ENCODE data around the gene GARIN3.

Gene GARIN3

DNA sequence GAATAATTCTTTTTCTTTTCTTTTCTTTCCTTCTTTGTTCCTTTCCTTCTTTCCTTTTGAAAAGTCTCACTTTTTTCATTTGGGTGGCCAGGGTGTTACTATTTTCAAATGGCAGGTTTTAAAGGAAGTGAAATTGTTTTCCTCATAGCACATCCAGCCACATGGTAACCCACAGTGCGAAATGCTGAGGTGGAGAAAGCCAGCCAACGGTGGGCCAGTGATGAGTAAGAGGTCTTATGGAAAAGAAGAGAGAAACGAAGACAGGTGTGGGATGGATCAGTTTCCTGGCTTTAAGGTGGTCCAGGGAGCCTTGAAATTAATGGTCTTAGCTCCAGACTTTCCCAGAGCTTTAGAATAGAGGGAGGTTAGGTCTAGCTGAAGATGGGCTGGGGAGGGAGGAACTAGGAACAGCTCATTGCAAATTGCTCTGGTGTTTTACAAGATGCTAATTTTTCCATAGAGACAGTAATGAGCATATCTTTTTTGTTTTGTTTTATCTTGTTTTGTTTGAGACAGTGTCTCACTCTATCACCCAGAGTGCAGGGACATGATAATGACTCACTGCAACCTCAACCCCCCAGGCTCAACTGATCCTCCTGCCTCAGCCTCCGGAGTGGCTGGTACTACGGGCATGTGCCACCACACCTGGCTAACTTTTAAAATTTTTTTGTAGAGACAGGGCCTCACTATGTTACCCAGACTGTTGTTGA, 32.4 kb upstream of the GARIN3 start:
- TF ChIP-seq, protein P1, sequence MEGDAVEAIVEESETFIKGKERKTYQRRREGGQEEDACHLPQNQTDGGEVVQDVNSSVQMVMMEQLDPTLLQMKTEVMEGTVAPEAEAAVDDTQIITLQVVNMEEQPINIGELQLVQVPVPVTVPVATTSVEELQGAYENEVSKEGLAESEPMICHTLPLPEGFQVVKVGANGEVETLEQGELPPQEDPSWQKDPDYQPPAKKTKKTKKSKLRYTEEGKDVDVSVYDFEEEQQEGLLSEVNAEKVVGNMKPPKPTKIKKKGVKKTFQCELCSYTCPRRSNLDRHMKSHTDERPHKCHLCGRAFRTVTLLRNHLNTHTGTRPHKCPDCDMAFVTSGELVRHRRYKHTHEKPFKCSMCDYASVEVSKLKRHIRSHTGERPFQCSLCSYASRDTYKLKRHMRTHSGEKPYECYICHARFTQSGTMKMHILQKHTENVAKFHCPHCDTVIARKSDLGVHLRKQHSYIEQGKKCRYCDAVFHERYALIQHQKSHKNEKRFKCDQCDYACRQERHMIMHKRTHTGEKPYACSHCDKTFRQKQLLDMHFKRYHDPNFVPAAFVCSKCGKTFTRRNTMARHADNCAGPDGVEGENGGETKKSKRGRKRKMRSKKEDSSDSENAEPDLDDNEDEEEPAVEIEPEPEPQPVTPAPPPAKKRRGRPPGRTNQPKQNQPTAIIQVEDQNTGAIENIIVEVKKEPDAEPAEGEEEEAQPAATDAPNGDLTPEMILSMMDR (IDR thresholded peaks at IDR 0.05; ENCODE audit: low read depth, low read length, missing control alignments), result no peak
- H3K27ac ChIP-seq, result no peak overlapping the region
- no peak overlapping the region for H3K4me3 ChIP-seq (ENCODE audit: low read depth, low read length)
- in situ Hi-C loops (cut with HindIII; ENCODE audit: low pct_ligation_motif_present, low sequenced_read_pairs), result no loop called here
- DNase-seq, result no peak
- H3K27me3 ChIP-seq (replicated peaks), result no peaks in the 10 kb centered on the region
- no peaks in the 10 kb centered on the region for H3K36me3 ChIP-seq (replicated peaks)

DNA sequence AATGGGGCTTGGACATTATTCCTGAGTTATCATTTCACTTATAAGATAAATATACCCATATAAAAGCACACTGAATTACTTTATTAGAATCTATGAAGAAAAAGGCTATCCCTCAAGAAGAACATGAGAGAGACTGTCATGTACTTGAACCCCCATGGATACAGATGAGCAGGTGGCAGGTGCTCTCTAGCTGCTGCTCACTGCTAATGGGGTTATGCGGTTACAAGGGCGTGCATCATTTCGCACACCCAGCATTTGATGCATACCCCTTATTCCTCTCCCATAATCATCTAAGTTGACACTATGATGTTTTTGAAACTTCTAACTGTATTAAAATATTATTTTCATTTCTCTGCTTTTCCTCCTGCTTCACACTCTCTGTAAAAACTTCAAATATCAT, 31.0 kb upstream of the GARIN3 start:
- no peak for DNase-seq
- in situ Hi-C loops (cut with HindIII; ENCODE audit: low pct_ligation_motif_present, low sequenced_read_pairs), result no loop called here
- no peak overlapping the region for H3K4me3 ChIP-seq (ENCODE audit: low read depth, low read length)
- no peaks in the 10 kb centered on the region for H3K27me3 ChIP-seq (replicated peaks)
- TF ChIP-seq, protein P1 (IDR thresholded peaks at IDR 0.05; ENCODE audit: low read depth, low read length, missing control alignments), result no peak
- no peak overlapping the region for H3K27ac ChIP-seq
- no peaks in the 10 kb centered on the region for H3K36me3 ChIP-seq (replicated peaks)

DNA sequence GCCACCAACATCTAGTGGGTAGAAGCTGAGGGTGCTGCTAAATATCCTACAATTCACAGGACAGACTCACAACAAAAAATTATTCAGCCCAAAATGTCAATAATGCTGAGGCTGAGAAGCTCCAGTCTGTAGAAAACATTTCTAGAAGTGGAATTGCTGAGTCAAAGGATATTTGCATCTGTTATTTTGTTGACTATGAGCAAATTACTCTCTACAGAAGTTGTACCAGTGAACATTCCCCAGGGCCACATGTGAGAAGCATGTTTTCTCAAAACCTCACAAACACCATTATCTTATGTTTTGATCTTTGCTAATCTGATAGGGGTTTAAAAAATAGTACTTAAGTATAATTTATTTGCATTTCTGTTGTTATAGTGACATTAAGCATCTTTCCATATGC, 30.0 kb upstream of the GARIN3 start:
- Histone ChIP-seq H3K27ac (no peak overlapping the region), H3K4me3 (ENCODE audit: low read depth, low read length) (no peak overlapping the region), H3K36me3 (replicated peaks) (no peaks in the 10 kb centered on the region), H3K27me3 (replicated peaks) (no peaks in the 10 kb centered on the region)
- no peak for DNase-seq
- in situ Hi-C loops (cut with HindIII; ENCODE audit: low pct_ligation_motif_present, low sequenced_read_pairs), result no loop called here
- TF ChIP-seq, protein P1 (IDR thresholded peaks at IDR 0.05; ENCODE audit: low read depth, low read length, missing control alignments), result no peak

DNA sequence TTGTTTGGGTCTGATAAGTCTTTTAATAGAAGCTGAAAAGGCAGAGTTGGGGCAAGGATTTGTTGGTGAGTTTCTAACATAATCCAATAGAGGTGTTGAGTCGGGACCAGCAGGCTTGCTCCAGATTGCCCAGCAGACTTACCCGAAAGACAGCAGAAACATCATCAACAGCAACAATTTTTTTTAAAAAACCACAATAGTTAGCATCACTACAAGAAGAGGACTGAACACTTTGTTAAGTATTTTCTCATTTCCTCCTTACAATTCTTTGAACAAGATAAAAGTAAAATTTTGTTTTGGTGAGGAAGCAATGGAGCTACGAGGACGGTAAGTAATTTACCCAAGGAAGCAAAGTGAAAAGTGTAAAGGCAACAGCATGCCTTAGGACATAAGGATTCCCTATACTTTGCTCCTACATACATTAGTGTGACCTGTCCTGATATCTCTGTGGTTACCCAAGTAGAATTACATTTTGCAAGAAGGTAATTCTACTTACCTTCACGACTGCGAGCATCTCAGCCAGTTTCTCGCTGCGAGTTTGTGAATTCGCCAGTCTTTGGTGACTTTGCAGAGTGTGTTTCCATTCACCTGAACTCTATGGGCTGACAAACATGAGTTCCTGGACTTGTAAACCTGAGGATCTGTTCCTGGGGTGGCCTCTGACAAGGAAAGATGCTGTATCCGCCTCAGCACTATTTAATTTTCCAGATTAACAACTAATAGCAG, 27.8 kb upstream of the GARIN3 start:
- Histone ChIP-seq H3K4me3 (ENCODE audit: low read depth, low read length) (no peak overlapping the region), H3K36me3 (replicated peaks) (no peaks in the 10 kb centered on the region), H3K27ac (no peak overlapping the region), H3K27me3 (replicated peaks) (no peaks in the 10 kb centered on the region)
- in situ Hi-C loops (cut with HindIII; ENCODE audit: low pct_ligation_motif_present, low sequenced_read_pairs), result no loop called here
- TF ChIP-seq, protein P1 (IDR thresholded peaks at IDR 0.05; ENCODE audit: low read depth, low read length, missing control alignments), result no peak
- no peak for DNase-seq

DNA sequence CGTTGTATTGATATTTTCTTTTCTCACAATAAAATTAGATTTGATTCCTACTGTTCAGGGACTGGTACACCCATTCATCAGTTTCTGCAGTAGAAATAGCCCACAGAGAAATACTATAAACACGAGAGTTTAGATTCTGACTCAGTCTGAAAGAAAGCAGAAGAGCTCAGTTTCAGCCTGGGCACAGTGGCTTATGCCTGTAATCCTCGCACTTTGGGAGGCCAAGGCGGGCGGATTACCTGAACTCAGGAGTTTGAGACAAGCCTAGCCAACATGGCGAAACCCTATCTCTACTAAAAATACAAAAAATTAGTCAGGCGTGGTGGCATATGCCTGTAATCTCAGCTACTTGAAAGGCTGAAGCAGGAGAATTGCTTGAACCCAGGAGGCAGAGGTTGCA, 23.2 kb upstream of the GARIN3 start:
- TF ChIP-seq, protein P1 (IDR thresholded peaks at IDR 0.05; ENCODE audit: low read depth, low read length, missing control alignments), result no peak
- no peak overlapping the region for H3K27ac ChIP-seq
- H3K27me3 ChIP-seq (replicated peaks), result no peaks in the 10 kb centered on the region
- H3K36me3 ChIP-seq (replicated peaks), result no peaks in the 10 kb centered on the region
- no peak overlapping the region for H3K4me3 ChIP-seq (ENCODE audit: low read depth, low read length)
- no peak for DNase-seq
- in situ Hi-C loops (cut with HindIII; ENCODE audit: low pct_ligation_motif_present, low sequenced_read_pairs), result no loop called here
